ENCODE results near the gene CDC42EP4. TPM values are rescaled to one million over a fixed set of nuclear protein-coding genes. Genes with fewer than 3 reads are reported as not detected.

The CDC42EP4 gene
- total RNA-seq, 1 experiment from 2014 or later = 83.1 TPM

DNA sequence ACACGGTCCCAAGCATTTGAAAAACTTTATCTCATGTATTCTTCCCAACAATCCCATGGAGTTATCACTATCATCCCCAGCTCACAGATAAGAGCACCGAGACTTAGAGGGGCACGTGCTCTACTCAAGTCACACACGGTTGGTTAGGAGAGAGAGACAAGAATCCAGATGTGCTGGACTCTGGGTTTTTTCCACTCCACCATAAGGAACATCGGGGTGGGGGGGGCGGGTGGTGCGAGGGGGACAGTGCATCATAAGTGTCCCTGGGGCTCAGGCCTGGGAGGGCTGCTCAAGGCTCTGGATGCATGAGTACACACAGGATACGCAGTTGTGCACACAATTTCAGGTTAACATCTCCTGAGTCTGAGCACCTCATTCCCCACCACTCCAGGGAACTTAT lies 7.4 kb downstream of the CDC42EP4 start:
- Histone ChIP-seq H3K79me2 (ENCODE audit: low read length) (peaks cover 99% of the 10 kb centered on the region), H3K4me1 (ENCODE audit: insufficient read depth, low read length) (peaks cover 61% of the 10 kb centered on the region), H3K4me2 (ENCODE audit: low read length) (peak overlapping the region; percentile 79), H3K9me2 (replicated peaks; ENCODE audit: low read length) (no peaks in the 10 kb centered on the region), H3K4me3 (ENCODE audit: low read length) (peak overlapping the region; percentile 55; the same call in 1 of the 2 replicates), H3F3A (ENCODE audit: low read length, unreplicated experiment) (no peaks in the 10 kb centered on the region), H4K20me1 (ENCODE audit: low read length) (peaks cover 2% of the 10 kb centered on the region), H2AFZ (ENCODE audit: low read length) (no peak overlapping the region), H3K27ac (ENCODE audit: low read length) (peak overlapping the region; percentile 82), H3K9ac (ENCODE audit: low read length) (peak overlapping the region; percentile 52), H3K27me3 (ENCODE audit: low read length) (no peaks in the 10 kb centered on the region), H3K9me3 (ENCODE audit: low read length) (no peaks in the 10 kb centered on the region), H3K36me3 (ENCODE audit: low read depth, low read length) (0 out of 2 replicates have a peak, but pooled peaks cover 7% of the 10 kb centered on the region)
- DNase-seq = no peak
- TF ChIP-seq EZH2phosphoT487 (IDR thresholded peaks at IDR 0.05; ENCODE audit: borderline replicate concordance, low read length) = no peak
- ChIA-PET POLR2A (ENCODE audit: unreplicated experiment) (interaction anchor here (0.6 kb wide), 2 partner anchors 27 to 1184 kb away, joined by 4 to 6 read pairs; no protein-coding TSS in a partner anchor), CTCF (interaction anchor here (0.6 kb wide), 1 partner anchor 16 kb away, joined by 4 read pairs; no protein-coding TSS in a partner anchor)
- no TSS peak for BruUV-seq (replicated peaks)
- intact Hi-C loops (cut with micrococcal nuclease) = loop anchor here (10.0 kb wide), 1 partner anchor 900 kb away; the partner anchor contains the start of gene RPL38
- ATAC-seq = no peak

DNA sequence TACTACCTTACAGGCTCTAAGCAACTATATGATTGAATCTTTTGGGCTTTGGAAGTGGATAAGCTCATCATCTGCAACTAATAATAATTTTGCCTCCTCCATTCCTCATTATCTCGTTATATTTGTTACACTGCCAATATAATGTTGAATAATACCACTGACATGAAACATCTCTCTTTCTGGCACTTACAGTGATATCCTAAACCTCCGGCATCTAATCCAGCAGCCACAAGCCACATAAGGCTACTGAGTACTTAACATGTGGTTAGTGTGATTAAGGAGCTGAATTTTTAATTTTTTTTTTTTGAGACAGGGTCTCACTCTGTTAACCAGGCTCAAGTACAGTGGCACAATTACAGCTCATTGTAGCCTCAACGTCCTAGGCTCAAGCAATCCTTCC lies 9.6 kb downstream of the CDC42EP4 start:
- Histone ChIP-seq H4K20me1 (ENCODE audit: low read length) (no peaks in the 10 kb centered on the region; the same call in 1 of the 2 replicates), H3K4me1 (ENCODE audit: insufficient read depth, low read length) (peaks cover 41% of the 10 kb centered on the region)
- no TSS peak for BruUV-seq (replicated peaks)

DNA sequence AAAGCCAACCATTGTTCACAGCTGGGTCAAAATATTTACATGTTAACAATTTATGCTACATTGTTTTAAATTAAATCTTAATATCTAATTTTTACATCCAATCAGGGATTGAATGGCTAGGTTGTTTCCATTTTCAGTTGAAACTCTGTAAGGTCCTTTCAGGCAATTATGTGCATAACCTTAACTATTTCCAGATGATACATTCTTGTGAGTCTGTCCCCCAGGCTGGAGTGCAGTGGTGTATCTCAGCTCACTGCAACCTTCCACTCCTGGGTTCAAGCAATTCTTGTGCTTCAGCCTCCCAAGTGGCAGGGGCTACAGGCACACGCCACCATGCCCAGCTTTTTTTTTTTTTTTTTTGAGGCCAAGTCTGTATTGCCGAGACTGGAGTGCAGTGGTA lies 10.4 kb downstream of the CDC42EP4 start:
- H3K79me2 ChIP-seq (ENCODE audit: low read length) = peaks cover 96% of the 10 kb centered on the region
- H3K9ac ChIP-seq (ENCODE audit: low read length) = no peak overlapping the region
- H3F3A ChIP-seq (ENCODE audit: low read length, unreplicated experiment) = no peaks in the 10 kb centered on the region
- no TSS peak for BruUV-seq (replicated peaks)
- no peak overlapping the region for H3K27ac ChIP-seq (ENCODE audit: low read length)
- intact Hi-C loops (cut with micrococcal nuclease) = loop anchor here (10.0 kb wide), 1 partner anchor 903 kb away; the partner anchor contains the start of gene RPL38
- H4K20me1 ChIP-seq (ENCODE audit: low read length) = no peaks in the 10 kb centered on the region
- POLR2A ChIA-PET (ENCODE audit: unreplicated experiment) = no interaction called here
- H3K36me3 ChIP-seq (ENCODE audit: low read depth, low read length) = no peaks in the 10 kb centered on the region
- H3K9me3 ChIP-seq (ENCODE audit: low read length) = no peaks in the 10 kb centered on the region
- peaks cover 33% of the 10 kb centered on the region for H3K4me1 ChIP-seq (ENCODE audit: insufficient read depth, low read length)
- no peaks in the 10 kb centered on the region for H3K9me2 ChIP-seq (replicated peaks; ENCODE audit: low read length)
- ATAC-seq (no peak), DNase-seq (no peak)
- no peak overlapping the region for H3K4me3 ChIP-seq (ENCODE audit: low read length)
- no peak overlapping the region for H3K4me2 ChIP-seq (ENCODE audit: low read length)
- no peak for TF ChIP-seq EZH2 (IDR thresholded peaks at IDR 0.05; ENCODE audit: low read length, unreplicated experiment)
- no peak for TF ChIP-seq EZH2phosphoT487 (IDR thresholded peaks at IDR 0.05; ENCODE audit: borderline replicate concordance, low read length)
- TF ChIP-seq, protein P1, sequence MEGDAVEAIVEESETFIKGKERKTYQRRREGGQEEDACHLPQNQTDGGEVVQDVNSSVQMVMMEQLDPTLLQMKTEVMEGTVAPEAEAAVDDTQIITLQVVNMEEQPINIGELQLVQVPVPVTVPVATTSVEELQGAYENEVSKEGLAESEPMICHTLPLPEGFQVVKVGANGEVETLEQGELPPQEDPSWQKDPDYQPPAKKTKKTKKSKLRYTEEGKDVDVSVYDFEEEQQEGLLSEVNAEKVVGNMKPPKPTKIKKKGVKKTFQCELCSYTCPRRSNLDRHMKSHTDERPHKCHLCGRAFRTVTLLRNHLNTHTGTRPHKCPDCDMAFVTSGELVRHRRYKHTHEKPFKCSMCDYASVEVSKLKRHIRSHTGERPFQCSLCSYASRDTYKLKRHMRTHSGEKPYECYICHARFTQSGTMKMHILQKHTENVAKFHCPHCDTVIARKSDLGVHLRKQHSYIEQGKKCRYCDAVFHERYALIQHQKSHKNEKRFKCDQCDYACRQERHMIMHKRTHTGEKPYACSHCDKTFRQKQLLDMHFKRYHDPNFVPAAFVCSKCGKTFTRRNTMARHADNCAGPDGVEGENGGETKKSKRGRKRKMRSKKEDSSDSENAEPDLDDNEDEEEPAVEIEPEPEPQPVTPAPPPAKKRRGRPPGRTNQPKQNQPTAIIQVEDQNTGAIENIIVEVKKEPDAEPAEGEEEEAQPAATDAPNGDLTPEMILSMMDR (conservative IDR thresholded peaks at IDR 0.05; ENCODE audit: low read depth, low read length) = no peak
- no peaks in the 10 kb centered on the region for H3K27me3 ChIP-seq (ENCODE audit: low read length)
- CTCF ChIA-PET = no interaction called here
- H2AFZ ChIP-seq (ENCODE audit: low read length) = no peak overlapping the region

More for the DNA sequence above, 9.6 kb downstream of the CDC42EP4 start:
- H3K27ac ChIP-seq (ENCODE audit: low read length) = no peak overlapping the region
- ChIA-PET POLR2A (ENCODE audit: unreplicated experiment) (no interaction called here), CTCF (interaction anchor here (0.7 kb wide), 1 partner anchor 715 kb away, joined by 4 read pairs; no protein-coding TSS in a partner anchor)
- no peaks in the 10 kb centered on the region for H3K9me2 ChIP-seq (replicated peaks; ENCODE audit: low read length)
- no peaks in the 10 kb centered on the region for H3F3A ChIP-seq (ENCODE audit: low read length, unreplicated experiment)
- H3K9ac ChIP-seq (ENCODE audit: low read length) = no peak overlapping the region
- peaks cover 97% of the 10 kb centered on the region for H3K79me2 ChIP-seq (ENCODE audit: low read length)
- DNase-seq (no peak), ATAC-seq (no peak)
- H3K9me3 ChIP-seq (ENCODE audit: low read length) = no peaks in the 10 kb centered on the region
- intact Hi-C loops (cut with micrococcal nuclease) = loop anchor here (10.0 kb wide), 1 partner anchor 903 kb away; the partner anchor contains the start of gene RPL38
- TF ChIP-seq EZH2phosphoT487 (IDR thresholded peaks at IDR 0.05; ENCODE audit: borderline replicate concordance, low read length) (no peak), EZH2 (IDR thresholded peaks at IDR 0.05; ENCODE audit: low read length, unreplicated experiment) (no peak)
- TF ChIP-seq, protein P1 (conservative IDR thresholded peaks at IDR 0.05; ENCODE audit: low read depth, low read length) = no peak
- no peak overlapping the region for H3K4me2 ChIP-seq (ENCODE audit: low read length)
- H3K36me3 ChIP-seq (ENCODE audit: low read depth, low read length) = 0 out of 2 replicates have a peak, but pooled peaks cover 7% of the 10 kb centered on the region
- no peak overlapping the region for H3K4me3 ChIP-seq (ENCODE audit: low read length)
- no peak overlapping the region for H2AFZ ChIP-seq (ENCODE audit: low read length)
- no peaks in the 10 kb centered on the region for H3K27me3 ChIP-seq (ENCODE audit: low read length)

All from PC-3 (cell line).